Tibial nerve (tissue), 4 donors: ENCODE results near the gene PSMA5. TPM values are rescaled to one million over a fixed set of nuclear protein-coding genes. Genes with fewer than 3 reads are reported as not detected.
"Not testable (repeated sequence)": the region's sequence is repeated elsewhere in the genome, so short reads cannot be mapped to it uniquely, and the experiment has no call there.

Experiments used
- DNase-seq, 2 donors: peaks; one replicate each; pipeline ENCODE4 v3.0.0-alpha.2; 2019; ENCODE audit warnings: low spot score in 2 of 2
- H3K27ac ChIP-seq, 4 donors: fragments of 200-600 bp; sonication (generic) in 3 of 4; one replicate each; pipeline ENCODE4 v1.5.1; 2017 to 2019; ENCODE audit warnings: mild to moderate bottlenecking in 1 of 4
- H3K27me3 ChIP-seq, 2 donors: fragments of 200-600 bp; sonication (generic) in 1 of 2; one replicate each; pipeline versions ENCODE4 v1.5.1 to v1.6.0; 2017 to 2019
- H3K36me3 ChIP-seq, 3 donors: fragments of 200-600 bp; sonication (generic); one replicate each; pipeline ENCODE4 v1.5.1; 2018 to 2019
- H3K4me1 ChIP-seq, 4 donors: fragments of 200-600 bp; sonication (generic) in 3 of 4; one replicate each; pipeline ENCODE4 v1.5.1; 2017 to 2019
- H3K4me3 ChIP-seq, 4 donors: fragments of 200-600 bp; sonication (generic) in 3 of 4; one replicate each; pipeline ENCODE4 v1.5.1; 2017 to 2019; ENCODE audit warnings: mild to moderate bottlenecking in 1 of 4, moderate library complexity in 1 of 4
- H3K9me3 ChIP-seq, 4 donors: fragments of 200-600 bp; sonication (generic) in 3 of 4; one replicate each; pipeline ENCODE4 v1.5.1; 2017 to 2019
- EP300 ChIP-seq, 2 donors: sonication (generic); formaldehyde crosslinking; IDR thresholded peaks; one replicate each; pipeline ENCODE4 v1.6.1; 2017; ENCODE audit warnings: antibody characterized with exemption in 2 of 2, mild to moderate bottlenecking in 1 of 2
- POLR2A ChIP-seq, 2 donors: fragments of 450-650 bp; IDR thresholded peaks; one replicate each; pipeline ENCODE4 v1.6.1; 2017; ENCODE audit warnings: antibody characterized with exemption in 2 of 2, mild to moderate bottlenecking in 2 of 2, moderate library complexity in 2 of 2
- WGBS, 2 donors: methylation state at CpG; one replicate each; pipeline ENCODE4 v1.1.5; 2018; 5-methylcytosine and 5-hydroxymethylcytosine counted together
- total RNA-seq, 4 donors: library from RNA; depleted of rRNA; stranded (reverse); fragments of >200 nt; gene quantifications; one replicate each; pipeline ENCODE4 v1.1.0, GENCODE V29; 2016
- TF ChIP-seq, protein P1 (sequence below), 5 experiments: fragments of 200-600 bp in 3 of 5; fragments of 450-650 bp in 2 of 5; sonication (generic) in 3 of 5; IDR thresholded peaks; one replicate each; pipeline ENCODE4 v1.5.1; 2016 to 2019; ENCODE audit warnings: antibody characterized with exemption in 5 of 5, mild to moderate bottlenecking in 3 of 5, moderate library complexity in 2 of 5

Gene PSMA5
- total RNA-seq, 4 donors from 2014 or later = 20.5 to 28.8 (median 24.9) TPM

DNA sequence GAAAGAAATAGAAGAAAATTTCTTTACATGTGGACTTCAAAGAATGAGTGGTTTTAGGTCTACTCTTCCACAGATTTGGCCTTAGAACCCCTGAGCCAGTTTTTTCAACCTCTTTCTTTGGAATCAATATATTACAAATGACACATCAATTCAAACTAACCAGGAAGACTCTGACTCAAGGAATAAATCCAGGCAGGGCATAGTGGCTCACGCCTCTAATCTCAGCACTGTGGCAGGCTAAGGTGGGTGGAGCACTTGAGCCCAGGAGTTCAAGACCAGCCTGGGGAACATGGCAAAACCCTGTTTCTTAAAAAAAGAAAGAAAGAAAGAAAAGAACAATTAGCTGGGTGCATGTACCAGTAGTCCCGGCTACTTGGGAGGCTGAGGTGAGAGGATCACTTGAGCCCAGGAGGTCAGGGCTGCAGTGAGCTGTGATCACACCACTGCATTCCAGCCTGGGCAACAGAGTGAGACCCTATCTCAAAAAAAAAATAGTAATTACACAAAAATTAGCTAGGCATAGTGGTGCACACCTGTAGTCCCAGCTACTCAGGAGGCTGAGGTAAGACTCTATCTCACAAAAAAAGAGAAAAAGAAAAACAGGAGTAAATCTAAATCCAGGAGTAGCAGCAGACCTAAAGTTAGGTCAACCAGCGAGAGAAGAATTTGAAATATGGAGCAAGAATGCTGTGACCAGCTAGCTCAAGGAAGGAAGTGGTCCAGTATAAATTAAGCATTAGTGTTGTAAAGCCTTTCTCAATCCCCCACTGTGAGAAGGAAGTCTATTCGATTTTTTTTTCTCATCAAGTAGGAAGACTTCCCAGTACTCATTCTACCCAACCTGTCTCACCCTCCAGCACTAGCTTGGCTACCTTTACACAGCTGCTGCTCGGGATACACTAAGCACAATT, 30.4 kb downstream of the PSMA5 start:
- H3K27ac ChIP-seq = peak overlapping the region; percentile 77 to 93 (median 86)
- DNase-seq = no peak
- no peaks in the 10 kb centered on the region for H3K27me3 ChIP-seq
- H3K4me3 ChIP-seq = peak overlapping the region; percentile 43 to 81 (median 51)
- TF ChIP-seq EP300 (IDR thresholded peaks at IDR 0.05) = peak in 1 of 2 donors; percentile 43
- TF ChIP-seq, protein P1, sequence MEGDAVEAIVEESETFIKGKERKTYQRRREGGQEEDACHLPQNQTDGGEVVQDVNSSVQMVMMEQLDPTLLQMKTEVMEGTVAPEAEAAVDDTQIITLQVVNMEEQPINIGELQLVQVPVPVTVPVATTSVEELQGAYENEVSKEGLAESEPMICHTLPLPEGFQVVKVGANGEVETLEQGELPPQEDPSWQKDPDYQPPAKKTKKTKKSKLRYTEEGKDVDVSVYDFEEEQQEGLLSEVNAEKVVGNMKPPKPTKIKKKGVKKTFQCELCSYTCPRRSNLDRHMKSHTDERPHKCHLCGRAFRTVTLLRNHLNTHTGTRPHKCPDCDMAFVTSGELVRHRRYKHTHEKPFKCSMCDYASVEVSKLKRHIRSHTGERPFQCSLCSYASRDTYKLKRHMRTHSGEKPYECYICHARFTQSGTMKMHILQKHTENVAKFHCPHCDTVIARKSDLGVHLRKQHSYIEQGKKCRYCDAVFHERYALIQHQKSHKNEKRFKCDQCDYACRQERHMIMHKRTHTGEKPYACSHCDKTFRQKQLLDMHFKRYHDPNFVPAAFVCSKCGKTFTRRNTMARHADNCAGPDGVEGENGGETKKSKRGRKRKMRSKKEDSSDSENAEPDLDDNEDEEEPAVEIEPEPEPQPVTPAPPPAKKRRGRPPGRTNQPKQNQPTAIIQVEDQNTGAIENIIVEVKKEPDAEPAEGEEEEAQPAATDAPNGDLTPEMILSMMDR (IDR thresholded peaks at IDR 0.05) = no peak
- no peaks in the 10 kb centered on the region for H3K9me3 ChIP-seq
- H3K36me3 ChIP-seq = peaks cover 0 to 3% (median 0%) of the 10 kb centered on the region in 3 donors
- H3K4me1 ChIP-seq = peaks cover 0 to 76% (median 50%) of the 10 kb centered on the region in 4 donors
- WGBS, 2 donors = 43 to 55% methylated on average over 5 of the region's 5 CpGs

DNA sequence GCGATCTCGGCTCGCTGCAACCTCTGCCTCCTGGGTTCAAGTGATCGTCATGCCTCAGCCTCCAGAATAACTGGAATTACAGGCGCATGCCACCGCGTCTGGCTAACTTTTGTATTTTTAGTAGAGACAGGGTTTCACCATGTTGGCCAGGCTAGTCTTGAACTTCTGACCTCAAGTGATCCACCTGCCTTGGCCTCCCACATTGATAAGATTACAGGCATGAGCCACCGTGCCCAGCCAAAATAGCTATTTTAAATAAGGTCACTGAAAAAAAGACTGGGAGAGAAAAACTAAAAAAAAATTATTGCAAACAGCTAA, 31.0 kb downstream of the PSMA5 start:
- H3K27me3 ChIP-seq, H3K9me3 ChIP-seq, H3K36me3 ChIP-seq, DNase-seq: not testable (repeated sequence)
- peaks cover 0 to 82% (median 56%) of the 10 kb centered on the region in 4 donors for H3K4me1 ChIP-seq
- peak overlapping the region in 1 of 4 donors; percentile 81 for H3K4me3 ChIP-seq
- 49% methylated on average over 8 of the region's 8 CpGs for WGBS, 2 donors
- H3K27ac ChIP-seq = peak overlapping the region; percentile 77 to 93 (median 86)

DNA sequence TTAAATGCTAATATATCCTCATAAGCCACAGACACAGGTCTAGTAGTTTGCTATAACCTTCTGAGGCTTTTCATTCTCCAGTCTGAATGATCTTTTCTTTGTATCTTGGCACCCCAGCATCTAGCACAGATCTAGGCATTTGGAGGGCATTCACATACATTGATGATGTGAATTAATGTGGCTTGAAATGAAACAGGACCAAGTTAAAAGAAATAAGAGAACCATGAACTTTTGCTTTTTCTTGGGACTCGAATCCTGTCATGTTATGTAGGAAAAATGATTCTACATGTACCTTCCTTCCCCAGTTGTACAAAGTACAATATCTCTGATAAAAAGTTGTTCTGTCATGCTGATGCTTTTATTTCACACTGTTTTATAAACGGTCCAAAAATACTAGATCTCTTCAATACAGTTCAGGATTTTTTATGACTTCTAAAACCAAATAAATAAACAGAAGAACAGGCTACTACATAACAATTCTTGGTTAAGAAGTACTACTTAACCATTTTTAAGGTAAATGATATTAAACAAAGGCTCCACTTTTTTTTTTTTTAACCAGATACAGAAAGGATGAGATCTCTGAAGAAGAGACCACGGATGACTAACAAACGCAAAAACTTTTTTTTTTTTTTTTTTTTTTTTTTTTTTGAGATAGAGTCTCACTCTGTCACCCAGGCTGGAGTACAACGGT, 31.5 kb downstream of the PSMA5 start:
- Histone ChIP-seq H3K36me3 (no peaks in the 10 kb centered on the region), H3K27ac (peak overlapping the region; percentile 75 to 93 (median 85)), H3K4me1 (peaks cover 0 to 86% (median 61%) of the 10 kb centered on the region in 4 donors), H3K9me3 (no peaks in the 10 kb centered on the region), H3K4me3 (peak overlapping the region in 2 of 4 donors; percentile 0 to 81), H3K27me3 (no peaks in the 10 kb centered on the region)
- WGBS, 2 donors = 44 to 48% methylated on average over 5 of the region's 5 CpGs
- DNase-seq = no peak
- no peak for TF ChIP-seq POLR2A (IDR thresholded peaks at IDR 0.05)
- TF ChIP-seq, protein P1 (IDR thresholded peaks at IDR 0.05) = no peak

DNA sequence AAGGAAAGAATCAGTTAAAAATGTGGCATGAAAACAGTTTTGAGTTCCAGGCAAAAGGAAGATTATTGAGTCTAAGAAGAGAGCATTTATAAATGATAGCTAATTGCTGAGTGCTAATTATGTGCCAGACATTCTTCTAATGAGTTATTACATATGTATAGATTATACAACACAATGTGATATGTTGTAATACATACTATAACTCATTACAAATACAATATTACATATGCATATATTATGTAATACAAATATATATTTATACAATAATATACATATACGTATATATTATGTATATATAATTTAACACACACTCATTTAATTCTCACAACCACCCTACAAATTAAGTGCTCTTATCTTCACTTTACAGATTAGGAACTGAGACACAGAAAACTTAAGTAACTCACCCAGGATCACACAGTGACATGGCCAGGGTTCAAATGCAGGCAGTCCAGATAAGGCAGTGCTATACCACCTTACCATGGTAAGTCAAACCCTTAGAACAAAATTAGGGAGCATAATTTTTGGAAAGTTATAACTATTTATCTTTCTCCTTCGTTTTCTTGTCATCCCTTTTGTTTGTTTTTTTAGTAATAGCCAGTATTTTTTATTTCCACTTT, 32.5 kb downstream of the PSMA5 start:
- Histone ChIP-seq H3K4me3 (peak overlapping the region in 2 of 4 donors; percentile 0 to 39), H3K27me3 (no peaks in the 10 kb centered on the region), H3K27ac (peak overlapping the region; percentile 75 to 93 (median 85)), H3K4me1 (peaks cover 0 to 85% (median 68%) of the 10 kb centered on the region in 4 donors), H3K36me3 (no peaks in the 10 kb centered on the region), H3K9me3 (no peaks in the 10 kb centered on the region)
- TF ChIP-seq POLR2A (IDR thresholded peaks at IDR 0.05) (no peak), EP300 (IDR thresholded peaks at IDR 0.05) (no peak)
- TF ChIP-seq, protein P1 (IDR thresholded peaks at IDR 0.05) = no peak
- WGBS, 2 donors = 32 to 39% methylated on average over 2 of the region's 2 CpGs
- DNase-seq = no peak

DNA sequence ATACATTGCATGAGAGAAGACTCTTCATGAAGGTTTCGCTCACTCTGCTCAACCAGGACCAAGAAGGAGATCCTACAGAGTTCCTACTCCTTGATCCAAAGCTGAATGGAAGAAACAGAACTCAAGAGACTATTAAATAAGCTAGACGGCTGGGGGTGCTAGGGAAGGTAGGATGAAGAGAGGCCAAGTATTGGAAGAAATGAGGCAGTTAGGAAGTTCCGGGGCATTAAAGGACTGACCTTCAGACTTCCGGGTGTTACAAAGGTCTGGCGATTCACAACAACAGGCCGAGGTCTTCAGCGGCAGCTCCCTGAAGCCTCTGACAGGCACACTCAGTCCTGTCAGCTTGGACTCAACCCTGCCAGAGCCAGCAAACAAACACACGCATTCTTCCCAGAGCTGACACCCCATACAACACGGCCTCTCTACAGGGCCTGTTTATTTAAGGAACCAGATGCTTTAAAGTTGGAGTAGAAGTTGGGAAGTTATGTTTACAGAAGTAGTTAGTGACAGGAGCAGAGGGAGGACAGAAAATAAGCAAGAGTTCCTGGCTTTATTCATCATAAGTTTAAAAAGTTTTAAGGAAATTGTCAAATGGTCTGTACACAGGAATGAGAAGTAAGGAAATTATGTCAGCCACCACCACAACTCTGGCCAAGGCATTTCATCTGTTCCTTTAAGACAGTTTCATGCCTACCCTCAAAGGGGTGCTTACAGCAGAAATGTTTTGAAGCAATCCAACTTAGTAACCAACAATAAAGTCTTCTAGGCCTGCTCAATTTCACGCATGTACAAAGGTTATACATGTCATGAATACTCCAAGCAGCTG, 33.2 kb downstream of the PSMA5 start:
- peak overlapping the region; percentile 75 to 93 (median 85) for H3K27ac ChIP-seq
- H3K4me1 ChIP-seq = peaks cover 0 to 86% (median 65%) of the 10 kb centered on the region in 4 donors
- no peaks in the 10 kb centered on the region for H3K36me3 ChIP-seq
- no peaks in the 10 kb centered on the region for H3K27me3 ChIP-seq
- no peaks in the 10 kb centered on the region for H3K9me3 ChIP-seq
- peak; percentile 34 to 49 for DNase-seq
- H3K4me3 ChIP-seq = peak overlapping the region; percentile 10 to 39 (median 14)
- TF ChIP-seq POLR2A (IDR thresholded peaks at IDR 0.05) = no peak
- peak in 1 of 2 donors; percentile 82 for TF ChIP-seq EP300 (IDR thresholded peaks at IDR 0.05)
- TF ChIP-seq, protein P1 (IDR thresholded peaks at IDR 0.05) = no peak
- WGBS, 2 donors = 11 to 21% methylated on average over 10 of the region's 10 CpGs
